ENCODE data around the gene RPL36A. TPM values are rescaled to one million over a fixed set of nuclear protein-coding genes. Genes with fewer than 3 reads are reported as not detected.
A peak's percentile ranks its signal among the peaks of the same experiment; 100 is the strongest.

RPL36A gene
- total and polyA plus RNA-seq, 9 of the 15 experiments (the other 6 are each of a cell fraction or from before 2014, with no cell fraction given), result 412 to 4,539 (median 3,209) TPM

DNA sequence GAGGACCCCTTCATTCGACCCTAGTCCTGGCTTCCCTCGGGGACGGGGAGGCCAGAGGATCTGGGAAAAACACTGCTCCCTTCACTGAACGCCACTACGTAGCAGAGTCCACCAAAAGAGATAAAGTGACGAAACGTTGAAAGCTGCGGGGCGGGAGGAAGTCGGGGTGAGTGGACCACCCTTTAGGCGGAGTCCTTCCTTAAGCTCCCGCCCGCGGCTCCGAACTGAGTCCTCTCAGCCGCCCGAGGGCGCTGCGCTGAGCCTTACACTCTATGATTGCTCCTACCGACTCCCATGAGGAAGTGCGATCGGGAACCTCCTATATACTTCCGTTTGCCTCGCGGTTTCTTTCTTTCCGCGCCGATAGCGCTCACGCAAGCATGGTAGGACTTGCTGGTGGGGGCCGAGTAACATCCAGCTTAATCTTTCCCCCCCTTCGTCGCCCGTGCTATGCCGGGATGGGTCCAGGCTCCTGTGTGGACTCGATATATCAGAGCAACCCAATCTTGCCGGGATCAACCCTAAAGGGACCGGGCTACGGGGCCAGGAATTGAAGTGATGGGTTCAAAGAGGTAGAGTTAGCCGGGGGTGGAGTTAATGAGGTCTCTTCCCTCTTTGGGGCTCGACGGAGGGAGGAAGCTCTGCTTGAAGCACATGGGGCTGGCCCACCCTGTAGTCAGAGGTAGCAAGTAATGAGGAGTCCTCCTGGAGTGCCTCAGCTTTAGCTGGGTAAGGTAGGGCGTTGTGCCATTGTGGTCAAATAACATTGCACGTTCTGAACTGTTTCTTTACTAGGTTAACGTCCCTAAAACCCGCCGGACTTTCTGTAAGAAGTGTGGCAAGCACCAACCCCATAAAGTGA is at the start of gene RPL36A (continued):
- TF ChIP-seq XRCC5 (IDR thresholded peaks at IDR 0.05; ENCODE audit: low read depth, low read length) (0 out of 2 replicates have a peak, but pooled peaks have one; percentile 80), GATAD2B (IDR thresholded peaks at IDR 0.05; ENCODE audit: borderline replicate concordance) (no peak), HDAC2 (IDR thresholded peaks at IDR 0.05) (peak; percentile 13; the same call in 1 of the 2 replicates), NEUROD1 (IDR thresholded peaks at IDR 0.05; ENCODE audit: borderline replicate concordance, low read depth, low read length, partially characterized antibody) (peak; percentile 56), SIN3B (IDR thresholded peaks at IDR 0.05; ENCODE audit: low read depth) (peak; percentile 33; the same call in 1 of the 2 replicates), DPF2 (IDR thresholded peaks at IDR 0.05) (0 out of 2 replicates have a peak, but pooled peaks have one; percentile 10), HCFC1 (IDR thresholded peaks at IDR 0.05; ENCODE audit: low read depth, low read length) (peak; percentile 74), MYBL2 (IDR thresholded peaks at IDR 0.05; ENCODE audit: low read depth) (no peak), MYBL2 (CRISPR knock-in tag; IDR thresholded peaks at IDR 0.05; ENCODE audit: borderline replicate concordance) (no peak), TOE1 (IDR thresholded peaks at IDR 0.05; ENCODE audit: borderline replicate concordance) (no peak), TOE1 (CRISPR knock-in tag; IDR thresholded peaks at IDR 0.05; ENCODE audit: borderline replicate concordance, low read depth) (0 out of 2 replicates have a peak, but pooled peaks have one; percentile 81)
- TF ChIP-seq, protein P1, sequence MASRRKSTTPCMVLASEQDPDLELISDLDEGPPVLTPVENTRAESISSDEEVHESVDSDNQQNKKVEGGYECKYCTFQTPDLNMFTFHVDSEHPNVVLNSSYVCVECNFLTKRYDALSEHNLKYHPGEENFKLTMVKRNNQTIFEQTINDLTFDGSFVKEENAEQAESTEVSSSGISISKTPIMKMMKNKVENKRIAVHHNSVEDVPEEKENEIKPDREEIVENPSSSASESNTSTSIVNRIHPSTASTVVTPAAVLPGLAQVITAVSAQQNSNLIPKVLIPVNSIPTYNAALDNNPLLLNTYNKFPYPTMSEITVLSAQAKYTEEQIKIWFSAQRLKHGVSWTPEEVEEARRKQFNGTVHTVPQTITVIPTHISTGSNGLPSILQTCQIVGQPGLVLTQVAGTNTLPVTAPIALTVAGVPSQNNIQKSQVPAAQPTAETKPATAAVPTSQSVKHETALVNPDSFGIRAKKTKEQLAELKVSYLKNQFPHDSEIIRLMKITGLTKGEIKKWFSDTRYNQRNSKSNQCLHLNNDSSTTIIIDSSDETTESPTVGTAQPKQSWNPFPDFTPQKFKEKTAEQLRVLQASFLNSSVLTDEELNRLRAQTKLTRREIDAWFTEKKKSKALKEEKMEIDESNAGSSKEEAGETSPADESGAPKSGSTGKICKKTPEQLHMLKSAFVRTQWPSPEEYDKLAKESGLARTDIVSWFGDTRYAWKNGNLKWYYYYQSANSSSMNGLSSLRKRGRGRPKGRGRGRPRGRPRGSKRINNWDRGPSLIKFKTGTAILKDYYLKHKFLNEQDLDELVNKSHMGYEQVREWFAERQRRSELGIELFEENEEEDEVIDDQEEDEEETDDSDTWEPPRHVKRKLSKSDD (conservative IDR thresholded peaks at IDR 0.05; ENCODE audit: low read length), result 0 out of 2 replicates have a peak, but pooled peaks have one; percentile 25
- TF ChIP-seq, protein P2, sequence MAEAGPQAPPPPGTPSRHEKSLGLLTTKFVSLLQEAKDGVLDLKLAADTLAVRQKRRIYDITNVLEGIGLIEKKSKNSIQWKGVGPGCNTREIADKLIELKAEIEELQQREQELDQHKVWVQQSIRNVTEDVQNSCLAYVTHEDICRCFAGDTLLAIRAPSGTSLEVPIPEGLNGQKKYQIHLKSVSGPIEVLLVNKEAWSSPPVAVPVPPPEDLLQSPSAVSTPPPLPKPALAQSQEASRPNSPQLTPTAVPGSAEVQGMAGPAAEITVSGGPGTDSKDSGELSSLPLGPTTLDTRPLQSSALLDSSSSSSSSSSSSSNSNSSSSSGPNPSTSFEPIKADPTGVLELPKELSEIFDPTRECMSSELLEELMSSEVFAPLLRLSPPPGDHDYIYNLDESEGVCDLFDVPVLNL (CRISPR knock-in tag; IDR thresholded peaks at IDR 0.05; ENCODE audit: low read depth), result no peak
- TF ChIP-seq, protein P3, sequence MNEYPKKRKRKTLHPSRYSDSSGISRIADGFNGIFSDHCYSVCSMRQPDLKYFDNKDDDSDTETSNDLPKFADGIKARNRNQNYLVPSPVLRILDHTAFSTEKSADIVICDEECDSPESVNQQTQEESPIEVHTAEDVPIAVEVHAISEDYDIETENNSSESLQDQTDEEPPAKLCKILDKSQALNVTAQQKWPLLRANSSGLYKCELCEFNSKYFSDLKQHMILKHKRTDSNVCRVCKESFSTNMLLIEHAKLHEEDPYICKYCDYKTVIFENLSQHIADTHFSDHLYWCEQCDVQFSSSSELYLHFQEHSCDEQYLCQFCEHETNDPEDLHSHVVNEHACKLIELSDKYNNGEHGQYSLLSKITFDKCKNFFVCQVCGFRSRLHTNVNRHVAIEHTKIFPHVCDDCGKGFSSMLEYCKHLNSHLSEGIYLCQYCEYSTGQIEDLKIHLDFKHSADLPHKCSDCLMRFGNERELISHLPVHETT (CRISPR knock-in tag; conservative IDR thresholded peaks at IDR 0.05 in 1 of 2, IDR thresholded peaks at IDR 0.05 in 1 of 2), result peak in 1 of 2 experiments; percentile 38; a peak in 1 of 4 replicates
- TF ChIP-seq, protein P4, sequence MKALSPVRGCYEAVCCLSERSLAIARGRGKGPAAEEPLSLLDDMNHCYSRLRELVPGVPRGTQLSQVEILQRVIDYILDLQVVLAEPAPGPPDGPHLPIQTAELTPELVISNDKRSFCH (CRISPR knock-in tag; IDR thresholded peaks at IDR 0.05), result no peak
- TF ChIP-seq, protein P4 (tag; IDR thresholded peaks at IDR 0.05), result 0 out of 2 replicates have a peak, but pooled peaks have one; percentile 42
- TF ChIP-seq, protein P5, sequence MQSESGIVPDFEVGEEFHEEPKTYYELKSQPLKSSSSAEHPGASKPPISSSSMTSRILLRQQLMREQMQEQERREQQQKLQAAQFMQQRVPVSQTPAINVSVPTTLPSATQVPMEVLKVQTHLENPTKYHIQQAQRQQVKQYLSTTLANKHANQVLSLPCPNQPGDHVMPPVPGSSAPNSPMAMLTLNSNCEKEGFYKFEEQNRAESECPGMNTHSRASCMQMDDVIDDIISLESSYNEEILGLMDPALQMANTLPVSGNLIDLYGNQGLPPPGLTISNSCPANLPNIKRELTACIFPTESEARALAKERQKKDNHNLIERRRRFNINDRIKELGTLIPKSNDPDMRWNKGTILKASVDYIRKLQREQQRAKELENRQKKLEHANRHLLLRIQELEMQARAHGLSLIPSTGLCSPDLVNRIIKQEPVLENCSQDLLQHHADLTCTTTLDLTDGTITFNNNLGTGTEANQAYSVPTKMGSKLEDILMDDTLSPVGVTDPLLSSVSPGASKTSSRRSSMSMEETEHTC (IDR thresholded peaks at IDR 0.05), result no peak
- TF ChIP-seq, protein P6, sequence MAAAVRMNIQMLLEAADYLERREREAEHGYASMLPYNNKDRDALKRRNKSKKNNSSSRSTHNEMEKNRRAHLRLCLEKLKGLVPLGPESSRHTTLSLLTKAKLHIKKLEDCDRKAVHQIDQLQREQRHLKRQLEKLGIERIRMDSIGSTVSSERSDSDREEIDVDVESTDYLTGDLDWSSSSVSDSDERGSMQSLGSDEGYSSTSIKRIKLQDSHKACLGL (CRISPR knock-in tag; IDR thresholded peaks at IDR 0.05; ENCODE audit: borderline replicate concordance, poor library complexity, severe bottlenecking), result peak; percentile 31

Data from K562 (cell line).